BJ (cell line): ENCODE measurements around the gene USP49. TPM values are rescaled to one million over a fixed set of nuclear protein-coding genes. Genes with fewer than 3 reads are reported as not detected.
A peak's percentile ranks its signal among the peaks of the same experiment; 100 is the strongest.

ENCODE experiments used
- CTCF ChIA-PET: fragments of 350-600 bp; formaldehyde crosslinking; extraction: SDS; loops from one replicate; lab custom pipeline; 2021; ENCODE audit warnings: antibody characterized with exemption, inconsistent platforms; lab: Yijun Ruan, JAX
- POLR2A ChIA-PET: fragments of 300-600 bp; sonication (Branson Sonifier 250); formaldehyde crosslinking; extraction: SDS; loops from one replicate; lab custom pipeline; 2021; ENCODE audit warnings: antibody characterized with exemption; lab: Charles Lee
- DNase-seq: peaks from one replicate; pipeline ENCODE4 v3.0.0-alpha.2; 2011; ENCODE audit warnings: low read depth
- H3K27me3 ChIP-seq: 2 replicates; pipeline ENCODE4 v1.6.0; 2011; ENCODE audit warnings: low read length; ENCODE audit not compliant: control insufficient read depth, insufficient read depth
- H3K36me3 ChIP-seq: 2 replicates; pipeline ENCODE4 v1.5.1; 2011; ENCODE audit warnings: low read length; ENCODE audit not compliant: control insufficient read depth, insufficient read depth
- H3K4me3 ChIP-seq: 2 replicates; pipeline ENCODE4 v1.5.1; 2011; ENCODE audit warnings: low read depth, mild to moderate bottlenecking, control low read depth, low read length
- polyA plus RNA-seq: library from polyadenylated mRNA; depleted of rRNA; stranded (reverse); fragments of >200 nt; gene quantifications from 2 replicates; pipeline ENCODE4 v1.2.3, GENCODE V29; 2011
- TF ChIP-seq, protein P1 (sequence below): IDR thresholded peaks from 2 replicates; pipeline ENCODE4 v1.5.1; 2011; ENCODE audit warnings: low read depth, mild to moderate bottlenecking, control low read depth, inconsistent platforms, low read length, moderate library complexity; ENCODE audit not compliant: insufficient read depth

USP49 gene
- polyA plus RNA-seq, 1 experiment: 1.6 TPM

DNA sequence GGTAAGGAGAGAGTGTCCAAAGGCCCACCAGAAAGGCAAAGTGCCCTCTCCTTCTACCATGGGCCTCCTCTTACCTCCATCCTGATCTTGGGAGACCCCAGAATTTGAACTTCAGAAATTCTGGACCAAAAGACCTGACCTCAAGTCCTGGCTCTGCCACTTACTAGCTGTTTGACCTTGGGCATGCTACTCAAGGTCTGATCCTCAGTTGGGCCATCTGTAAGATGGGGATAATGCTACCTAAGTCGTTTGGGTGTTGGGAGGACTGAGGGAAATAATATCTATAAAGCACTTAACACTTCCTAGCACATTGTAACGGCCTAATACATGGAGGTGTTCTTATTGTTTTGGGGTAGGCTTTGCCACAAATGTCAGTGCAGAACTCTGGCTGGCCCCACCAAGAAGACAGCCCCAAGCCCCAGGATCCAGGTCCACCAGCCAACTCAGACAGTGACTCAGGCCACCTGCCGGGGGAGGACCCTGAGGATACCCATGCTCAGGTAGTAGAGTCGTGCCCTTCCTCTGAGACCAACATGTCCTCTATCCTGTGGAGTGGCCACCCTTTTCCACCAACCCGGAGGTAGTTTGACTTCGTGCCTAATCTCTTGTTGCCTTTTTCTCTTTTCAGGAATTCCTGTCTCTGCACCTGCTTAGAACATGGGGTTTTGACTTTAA, 111.9 kb downstream of the USP49 start:
- TF ChIP-seq, protein P1, sequence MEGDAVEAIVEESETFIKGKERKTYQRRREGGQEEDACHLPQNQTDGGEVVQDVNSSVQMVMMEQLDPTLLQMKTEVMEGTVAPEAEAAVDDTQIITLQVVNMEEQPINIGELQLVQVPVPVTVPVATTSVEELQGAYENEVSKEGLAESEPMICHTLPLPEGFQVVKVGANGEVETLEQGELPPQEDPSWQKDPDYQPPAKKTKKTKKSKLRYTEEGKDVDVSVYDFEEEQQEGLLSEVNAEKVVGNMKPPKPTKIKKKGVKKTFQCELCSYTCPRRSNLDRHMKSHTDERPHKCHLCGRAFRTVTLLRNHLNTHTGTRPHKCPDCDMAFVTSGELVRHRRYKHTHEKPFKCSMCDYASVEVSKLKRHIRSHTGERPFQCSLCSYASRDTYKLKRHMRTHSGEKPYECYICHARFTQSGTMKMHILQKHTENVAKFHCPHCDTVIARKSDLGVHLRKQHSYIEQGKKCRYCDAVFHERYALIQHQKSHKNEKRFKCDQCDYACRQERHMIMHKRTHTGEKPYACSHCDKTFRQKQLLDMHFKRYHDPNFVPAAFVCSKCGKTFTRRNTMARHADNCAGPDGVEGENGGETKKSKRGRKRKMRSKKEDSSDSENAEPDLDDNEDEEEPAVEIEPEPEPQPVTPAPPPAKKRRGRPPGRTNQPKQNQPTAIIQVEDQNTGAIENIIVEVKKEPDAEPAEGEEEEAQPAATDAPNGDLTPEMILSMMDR: no peak
- Histone ChIP-seq H3K27me3 (no peaks in the 10 kb centered on the region), H3K36me3 (no peaks in the 10 kb centered on the region), H3K4me3 (no peak overlapping the region)
- POLR2A ChIA-PET: no interaction called here
- CTCF ChIA-PET: interaction anchor here (1.0 to 5.2 kb wide), 6 partner anchors 6 to 415 kb away, joined by 3 to 36 read pairs (median 8); partner anchors contain the start of genes BYSL and MED20
- DNase-seq: no peak

DNA sequence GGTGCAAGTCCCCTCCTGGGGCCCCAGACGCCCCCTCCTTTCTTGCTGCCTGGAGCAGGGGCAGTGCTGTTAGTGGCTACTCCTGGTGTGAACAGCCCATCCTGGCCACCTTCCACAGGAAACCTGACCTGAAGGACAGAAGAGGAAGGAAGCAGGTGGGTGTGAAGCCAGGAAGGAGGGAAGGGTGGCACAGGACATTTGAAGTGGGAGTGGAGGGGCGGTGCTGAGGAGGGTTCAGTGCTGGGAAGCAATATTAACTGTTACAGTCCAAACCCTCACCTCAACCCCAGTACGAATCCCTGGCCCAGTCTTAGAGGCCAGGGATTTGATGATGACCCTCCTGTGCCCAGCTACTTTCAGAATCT, 113.8 kb downstream of the USP49 start:
- no peaks in the 10 kb centered on the region for H3K27me3 ChIP-seq
- ChIA-PET POLR2A (no interaction called here), CTCF (interaction anchor here (1.2 to 2.9 kb wide), 3 partner anchors 263 to 268 kb away, joined by 3 to 19 read pairs (median 5); partner anchors contain the start of gene TAF8)
- H3K4me3 ChIP-seq: no peak overlapping the region
- no peak for DNase-seq
- TF ChIP-seq, protein P1: no peak
- H3K36me3 ChIP-seq: peaks cover 3% of the 10 kb centered on the region

DNA sequence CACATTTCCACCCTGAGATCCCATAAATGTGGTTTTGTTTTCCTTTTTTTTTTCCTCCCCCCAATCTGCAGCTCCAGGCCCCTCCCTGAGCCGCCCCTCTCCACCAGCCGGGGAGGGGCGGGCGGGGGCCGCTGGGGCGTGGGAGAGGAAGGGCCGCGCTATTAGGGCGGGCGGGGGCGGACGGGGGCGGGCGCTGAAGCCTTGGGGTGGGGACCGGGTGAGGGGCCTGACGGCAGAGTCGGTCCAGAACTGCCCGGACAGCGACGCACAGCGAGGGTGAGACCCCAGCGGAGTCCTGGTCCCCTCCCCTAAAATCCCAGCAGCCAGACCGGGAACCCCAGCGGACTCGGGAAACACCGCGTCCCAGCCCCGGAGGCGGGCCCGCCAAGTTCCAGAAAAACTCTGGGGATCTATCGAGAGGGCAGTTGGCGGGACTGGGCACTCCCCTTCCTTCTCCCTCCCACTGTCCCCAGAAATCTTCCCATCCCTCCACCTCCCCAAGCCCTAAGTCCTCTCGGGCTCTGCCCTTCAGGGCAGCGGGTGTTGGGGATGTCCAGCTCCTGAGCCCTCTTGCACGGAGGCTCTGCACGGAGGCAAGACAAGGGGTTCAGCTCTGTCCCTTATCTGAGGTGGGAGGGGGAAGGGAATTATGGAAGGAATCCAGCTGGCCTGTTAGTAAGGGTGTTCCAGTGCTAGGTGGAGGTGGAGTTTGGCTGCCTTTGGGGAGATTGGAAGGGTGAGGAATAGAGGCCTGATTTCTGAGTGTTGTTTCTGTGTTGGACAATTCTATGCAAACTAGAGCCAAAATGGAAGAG, 114.4 kb downstream of the USP49 start, which contains the start of gene PRICKLE4:
Gene PRICKLE4, plus strand, starts transcription at position 232 of the 815 bp plus-strand sequence. CDS start 2,692 bp downstream, outside the sequence.
- Histone ChIP-seq H3K36me3 (peaks cover 3% of the 10 kb centered on the region), H3K4me3 (peak within 1 kb of the TSS; percentile 74), H3K27me3 (no peaks in the 10 kb centered on the region)
- TF ChIP-seq, protein P1: no peak
- ChIA-PET POLR2A (no interaction called here), CTCF (interaction anchor here (1.2 to 2.9 kb wide), 4 partner anchors 76 to 269 kb away, joined by 3 to 19 read pairs (median 4); partner anchors contain the start of gene TAF8)
- no peak for DNase-seq

DNA sequence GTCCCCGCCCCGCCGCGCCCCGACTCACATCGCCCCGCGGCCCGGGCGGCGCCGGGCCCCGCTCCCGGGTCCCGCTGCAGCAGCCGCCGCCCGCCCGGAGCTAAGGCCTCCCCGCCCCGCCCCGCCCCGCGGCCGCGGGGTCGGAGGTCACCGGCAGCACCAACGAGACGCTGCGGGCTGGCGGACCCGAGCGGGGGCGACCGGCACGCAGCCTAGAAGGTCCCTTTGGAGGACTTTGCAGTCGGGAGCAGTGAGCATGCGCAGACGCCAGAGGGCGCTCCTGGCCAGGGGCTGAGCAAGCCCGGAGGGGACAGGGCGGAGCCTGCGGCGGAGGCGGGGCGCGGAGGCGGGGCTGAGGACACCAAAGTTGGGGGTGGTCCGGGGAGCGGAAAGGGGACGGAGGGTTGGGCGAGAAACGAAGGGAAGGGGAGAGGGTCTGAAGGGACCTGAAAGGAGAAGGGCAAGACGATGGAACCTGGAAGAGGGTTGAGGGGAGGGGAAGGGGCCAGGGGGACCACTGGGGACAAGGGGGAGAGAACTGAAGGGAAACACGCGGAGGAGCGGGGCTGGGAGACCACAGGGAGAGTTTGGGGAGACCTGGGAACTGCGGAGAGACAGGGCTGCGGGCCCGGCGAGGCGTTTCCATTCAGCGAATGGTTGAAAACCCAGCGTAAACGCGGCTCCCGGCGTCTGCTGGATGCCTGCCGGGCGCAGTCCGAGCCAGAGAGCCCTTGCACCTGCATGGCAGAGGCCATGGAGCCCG, 115.2 kb downstream of the USP49 start, which contains the start of gene FRS3:
Gene FRS3, minus strand, starts transcription at position 113 of the 763 bp plus-strand sequence. CDS start 2,913 bp downstream, outside the sequence.
- peak; percentile 51 for DNase-seq
- H3K36me3 ChIP-seq: peaks cover 8% of the 10 kb centered on the region
- H3K27me3 ChIP-seq: no peaks in the 10 kb centered on the region
- peak within 1 kb of the TSS; percentile 74 for H3K4me3 ChIP-seq
- ChIA-PET POLR2A (interaction anchor here (0.6 kb wide), 1 partner anchor 162 kb away, joined by 8 read pairs; no protein-coding TSS in a partner anchor), CTCF (interaction anchor here (1.0 to 2.9 kb wide), 6 partner anchors 46 to 412 kb away, joined by 3 to 19 read pairs (median 4); no protein-coding TSS in a partner anchor)
- TF ChIP-seq, protein P1: peak; percentile 96
